AG10803 (cell line): ENCODE results near the gene ABHD2.

Experiments
- DNase-seq: peaks from one replicate; pipeline ENCODE4 v3.0.0; 2010; ENCODE audit warnings: low read depth
- H3K4me3 ChIP-seq: 2 replicates; pipeline ENCODE4 v1.5.1; 2011; ENCODE audit warnings: mild to moderate bottlenecking, low read length, control low read depth
- TF ChIP-seq, protein P1 (sequence below): conservative IDR thresholded peaks from 2 replicates; pipeline ENCODE4 v1.5.1; 2011; ENCODE audit warnings: mild to moderate bottlenecking, low read length, control low read depth, inconsistent platforms

ABHD2 gene

DNA sequence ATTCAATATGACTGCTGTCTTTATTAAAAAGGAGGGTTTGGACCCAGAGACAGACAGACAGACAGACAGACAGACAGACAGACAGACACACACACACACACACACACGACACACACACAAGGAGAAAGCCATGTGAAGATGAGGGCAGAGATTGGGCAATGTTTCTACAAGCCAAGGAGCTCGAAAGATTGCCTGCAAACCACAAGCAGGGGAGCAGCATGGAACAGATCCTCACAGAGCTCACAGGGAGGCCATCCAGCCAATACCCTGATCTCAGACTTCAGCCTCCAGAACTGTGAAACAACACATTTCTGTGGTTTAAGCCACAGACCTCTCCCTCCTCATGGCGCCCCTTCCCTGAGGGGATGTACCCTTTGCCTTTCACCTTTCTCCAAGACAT is 35.8 kb upstream of the ABHD2 start:
- peak; percentile 100 for DNase-seq
- TF ChIP-seq, protein P1, sequence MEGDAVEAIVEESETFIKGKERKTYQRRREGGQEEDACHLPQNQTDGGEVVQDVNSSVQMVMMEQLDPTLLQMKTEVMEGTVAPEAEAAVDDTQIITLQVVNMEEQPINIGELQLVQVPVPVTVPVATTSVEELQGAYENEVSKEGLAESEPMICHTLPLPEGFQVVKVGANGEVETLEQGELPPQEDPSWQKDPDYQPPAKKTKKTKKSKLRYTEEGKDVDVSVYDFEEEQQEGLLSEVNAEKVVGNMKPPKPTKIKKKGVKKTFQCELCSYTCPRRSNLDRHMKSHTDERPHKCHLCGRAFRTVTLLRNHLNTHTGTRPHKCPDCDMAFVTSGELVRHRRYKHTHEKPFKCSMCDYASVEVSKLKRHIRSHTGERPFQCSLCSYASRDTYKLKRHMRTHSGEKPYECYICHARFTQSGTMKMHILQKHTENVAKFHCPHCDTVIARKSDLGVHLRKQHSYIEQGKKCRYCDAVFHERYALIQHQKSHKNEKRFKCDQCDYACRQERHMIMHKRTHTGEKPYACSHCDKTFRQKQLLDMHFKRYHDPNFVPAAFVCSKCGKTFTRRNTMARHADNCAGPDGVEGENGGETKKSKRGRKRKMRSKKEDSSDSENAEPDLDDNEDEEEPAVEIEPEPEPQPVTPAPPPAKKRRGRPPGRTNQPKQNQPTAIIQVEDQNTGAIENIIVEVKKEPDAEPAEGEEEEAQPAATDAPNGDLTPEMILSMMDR: no peak
- H3K4me3 ChIP-seq: no peak overlapping the region; the same call in 1 of the 2 replicates

DNA sequence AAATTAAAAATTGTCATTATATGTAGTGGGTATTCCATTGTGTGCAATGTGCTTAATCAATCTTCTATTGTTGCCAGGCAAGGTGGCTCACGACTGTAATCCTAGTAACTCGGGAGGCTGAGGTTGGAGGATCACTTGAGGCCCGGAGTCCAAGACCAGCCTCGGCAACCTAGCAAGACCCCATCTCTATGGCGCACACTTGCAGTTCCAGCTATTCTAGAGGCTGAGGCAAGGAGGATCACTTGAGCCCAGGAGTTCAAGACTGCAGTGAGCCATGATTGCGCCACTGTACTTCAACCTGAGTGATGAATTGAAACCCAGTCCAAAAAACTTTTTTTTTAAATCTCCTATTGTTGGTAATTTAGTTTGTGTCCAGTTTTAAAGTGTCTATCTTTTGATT is 33.4 kb upstream of the ABHD2 start:
- DNase-seq: no peak
- no peak overlapping the region for H3K4me3 ChIP-seq
- TF ChIP-seq, protein P1: no peak

DNA sequence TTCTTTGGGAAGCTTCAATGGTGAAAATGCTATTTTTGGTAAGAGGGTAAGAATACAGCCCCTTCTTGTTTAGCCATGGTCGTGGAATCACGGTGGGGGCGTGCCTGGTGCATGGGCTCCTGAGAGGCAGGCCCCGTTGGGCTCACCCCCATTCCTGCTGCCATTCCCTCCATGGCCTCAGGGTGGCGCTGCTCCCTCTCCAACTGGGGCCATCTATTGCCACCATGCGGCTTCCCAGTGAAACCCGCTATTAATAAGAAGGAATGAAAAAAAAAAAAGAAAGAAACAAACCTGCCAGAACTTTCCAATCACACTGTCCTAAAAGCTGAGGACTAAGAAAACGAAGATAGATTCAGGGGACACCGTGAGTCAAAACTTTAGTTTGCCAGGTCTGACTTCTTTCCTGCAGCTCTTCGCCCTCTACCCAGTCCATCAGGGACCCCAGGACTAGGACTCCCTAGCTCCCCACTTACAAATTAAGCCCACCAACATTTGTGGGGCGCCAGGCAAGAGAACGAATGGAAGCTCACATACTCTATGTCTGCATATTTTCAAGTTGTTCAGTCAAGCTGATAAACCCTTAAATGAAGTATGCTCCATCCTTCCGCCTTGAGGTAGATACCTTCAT is 30.6 kb upstream of the ABHD2 start:
- no peak overlapping the region for H3K4me3 ChIP-seq
- TF ChIP-seq, protein P1: peak; percentile 98
- DNase-seq: peak; percentile 69

DNA sequence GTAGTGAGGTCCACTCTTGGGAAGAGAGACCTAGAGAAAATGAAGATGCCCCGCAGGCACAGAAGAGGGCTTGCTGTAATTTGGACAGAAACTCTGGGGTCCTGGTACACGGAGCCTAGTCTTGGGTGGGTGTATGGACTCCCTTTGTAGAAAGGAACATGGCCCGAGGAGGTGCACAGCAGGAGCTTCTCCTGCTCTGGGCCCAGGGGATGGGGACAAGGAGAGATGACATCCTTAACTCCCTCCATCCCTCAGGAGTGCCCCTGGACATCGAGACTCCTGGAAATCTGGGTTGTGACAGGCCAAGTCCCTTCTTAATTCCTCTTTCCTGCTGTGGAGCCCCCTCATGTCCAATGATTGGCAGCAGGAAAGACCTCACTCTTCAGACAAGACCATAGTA is 29.9 kb upstream of the ABHD2 start:
- H3K4me3 ChIP-seq: no peak overlapping the region
- TF ChIP-seq, protein P1: no peak
- DNase-seq: no peak

DNA sequence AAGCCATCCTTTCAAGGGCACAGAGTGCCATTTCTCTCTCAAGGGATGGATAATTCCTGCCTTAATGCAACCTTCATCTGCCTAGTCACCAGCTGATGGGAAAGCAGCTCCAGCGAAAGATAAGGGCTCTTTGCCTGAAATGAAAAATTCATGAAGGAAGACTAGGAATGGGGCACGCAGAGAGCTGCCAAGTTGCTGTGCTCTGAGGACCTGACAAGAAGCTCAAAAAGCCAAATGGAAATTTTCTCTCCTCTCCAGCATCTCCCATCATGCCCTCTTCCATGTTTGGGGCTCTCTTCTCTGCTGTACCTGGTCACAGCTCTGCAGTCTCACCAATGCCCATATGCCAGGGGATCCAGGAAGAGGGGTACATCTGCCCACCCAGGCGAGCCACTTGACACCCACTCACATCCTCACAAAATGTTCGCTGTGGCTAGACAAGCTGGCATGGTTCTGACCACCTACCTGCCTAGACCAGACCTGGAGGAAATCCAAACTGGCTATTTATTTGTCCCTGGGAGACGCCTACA is 29.3 kb upstream of the ABHD2 start:
- TF ChIP-seq, protein P1: no peak
- no peak for DNase-seq
- no peak overlapping the region for H3K4me3 ChIP-seq

DNA sequence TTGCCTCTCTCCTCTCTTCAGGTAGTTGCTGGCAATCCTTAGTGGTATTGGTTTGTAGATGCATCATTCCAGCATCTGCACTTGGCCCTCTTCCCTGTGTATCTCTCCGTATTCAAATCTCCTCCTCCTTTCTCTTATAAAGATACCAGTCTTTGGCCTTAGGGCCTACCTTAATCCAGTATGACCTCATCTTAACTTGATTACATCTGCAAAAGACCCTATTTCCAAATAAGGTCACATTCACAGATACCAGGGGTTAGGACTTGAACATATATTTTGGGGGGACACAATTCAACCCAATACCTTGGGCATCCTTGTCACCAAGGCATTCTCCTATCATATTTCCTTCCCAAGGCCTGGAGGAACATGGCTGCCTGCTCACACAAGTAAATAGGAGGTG is 22.0 kb upstream of the ABHD2 start:
- DNase-seq: no peak
- TF ChIP-seq, protein P1: no peak
- no peak overlapping the region for H3K4me3 ChIP-seq

DNA sequence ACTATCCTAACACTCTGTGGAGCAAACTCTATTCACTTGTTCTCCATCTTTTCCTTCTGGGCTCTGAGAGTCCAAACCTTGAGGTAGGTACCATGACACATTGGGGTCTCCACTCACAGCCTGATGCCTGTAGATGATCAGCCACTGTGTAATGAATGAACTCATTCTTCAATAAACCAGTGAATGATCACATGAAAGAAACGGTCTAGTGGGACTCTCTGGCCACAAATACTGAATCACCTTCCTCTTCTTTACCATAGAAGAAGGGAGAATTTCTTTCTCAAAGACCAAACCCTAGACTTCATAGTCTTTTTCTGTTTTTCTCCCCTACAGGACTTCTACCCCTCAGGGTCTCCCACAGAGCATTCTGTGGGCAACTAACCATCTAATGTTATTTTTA is 20.5 kb upstream of the ABHD2 start:
- no peak for DNase-seq
- no peak overlapping the region for H3K4me3 ChIP-seq
- TF ChIP-seq, protein P1: no peak
